SK-N-MC (cell line): ENCODE results near the gene ATF6B.

Experiments used
- EZH2 ChIP-seq: fragments of 200-600 bp; sonication (generic); IDR thresholded peaks from one replicate; pipeline ENCODE4 v1.6.1; 2017; ENCODE audit warnings: antibody characterized with exemption
- POLR2AphosphoS5 ChIP-seq: IDR thresholded peaks from 2 replicates; pipeline ENCODE4 v1.6.1; 2012; ENCODE audit warnings: mild to moderate bottlenecking, low read depth, low read length, borderline replicate concordance

DNA sequence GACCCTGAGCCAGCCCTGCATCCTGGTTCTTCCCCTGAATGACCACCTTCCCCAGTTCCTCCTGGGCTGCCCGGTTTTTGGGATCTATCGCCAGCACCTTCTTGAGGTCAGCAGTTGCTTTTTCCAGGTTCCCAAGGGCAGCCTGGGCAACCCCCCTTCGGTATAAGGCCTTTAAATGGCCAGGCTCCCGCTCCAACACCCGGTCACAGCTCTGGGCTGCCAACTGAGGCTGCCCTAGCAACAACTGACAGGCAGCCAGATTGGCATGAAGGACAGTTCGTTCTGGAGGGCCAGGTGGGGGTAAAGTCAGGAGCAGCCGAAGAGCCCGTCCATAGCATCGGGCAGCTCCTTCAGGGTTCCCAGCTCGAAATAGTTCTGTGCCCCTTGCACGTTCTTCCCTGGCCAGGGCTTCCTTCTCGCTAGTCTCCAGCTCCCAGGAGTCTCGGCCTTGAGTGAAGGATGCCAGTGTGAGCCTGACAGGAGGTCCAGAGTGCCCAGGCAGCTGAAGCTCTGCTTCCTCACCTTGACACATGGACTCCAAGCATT lies 778 bp upstream of the ATF6B start:
- TF ChIP-seq EZH2 (no peak), POLR2AphosphoS5 (no peak)
